Daoy (cell line): ENCODE data around the gene ZAR1L. TPM values are rescaled to one million over a fixed set of nuclear protein-coding genes. Genes with fewer than 3 reads are reported as not detected.

Source experiments
- DNase-seq: peaks from one replicate; pipeline ENCODE4 v3.0.0-alpha.2; 2015; ENCODE audit warnings: low read depth
- total RNA-seq: library from RNA; depleted of rRNA; stranded (reverse); fragments of >200 nt; shearing (Covaris generic); gene quantifications from 2 replicates; pipeline ENCODE4 v1.2.3, GENCODE V29; 2014

ZAR1L gene
- total RNA-seq, 1 experiment from 2014 or later = not detected

- DNase-seq = no peak
Observed at GRCh38 chr13:32300920-32301319, 14.2 kb downstream of the ZAR1L start.

- DNase-seq = no peak
Observed at GRCh38 chr13:32300406-32300805, 14.8 kb downstream of the ZAR1L start.

GRCh38 chr13:32299893-32300292 lies 15.3 kb downstream of the ZAR1L start:
- DNase-seq = no peak

GRCh38 chr13:32298695-32299094 lies 16.5 kb downstream of the ZAR1L start:
- no peak for DNase-seq

- DNase-seq = no peak
Observed at GRCh38 chr13:32297206-32297605, 18.0 kb downstream of the ZAR1L start.

GRCh38 chr13:32285633-32285965 lies 29.6 kb downstream of the ZAR1L start:
- DNase-seq = no peak

GRCh38 chr13:32284927-32285632 lies 30.1 kb downstream of the ZAR1L start:
- peak; percentile 69 for DNase-seq

GRCh38 chr13:32282096-32282711 lies 33.0 kb downstream of the ZAR1L start:
- no peak for DNase-seq

GRCh38 chr13:32281096-32281495 lies 34.1 kb downstream of the ZAR1L start:
- DNase-seq = no peak

GRCh38 chr13:32278426-32278825 lies 36.7 kb downstream of the ZAR1L start:
- DNase-seq = peak; percentile 13

GRCh38 chr13:32277839-32278238 lies 37.3 kb downstream of the ZAR1L start:
- no peak for DNase-seq

- DNase-seq = no peak
Observed at GRCh38 chr13:32272021-32272683, 43.0 kb downstream of the ZAR1L start.

- DNase-seq = peak; percentile 17
Observed at GRCh38 chr13:32267836-32268439, 47.2 kb downstream of the ZAR1L start.

- DNase-seq = no peak
Observed at GRCh38 chr13:32266130-32266529, 49.0 kb downstream of the ZAR1L start.

- no peak for DNase-seq
Observed at GRCh38 chr13:32265726-32266125, 49.4 kb downstream of the ZAR1L start.

GRCh38 chr13:32264407-32264806 lies 50.8 kb downstream of the ZAR1L start:
- DNase-seq = no peak

GRCh38 chr13:32262619-32263018 lies 52.5 kb downstream of the ZAR1L start:
- no peak for DNase-seq

GRCh38 chr13:32262165-32262564 lies 53.0 kb downstream of the ZAR1L start:
- DNase-seq = no peak

GRCh38 chr13:32261567-32261966 lies 53.6 kb downstream of the ZAR1L start:
- DNase-seq = peak; percentile 79

GRCh38 chr13:32259116-32259515 lies 56.0 kb downstream of the ZAR1L start:
- no peak for DNase-seq

GRCh38 chr13:32257649-32258048 lies 57.5 kb downstream of the ZAR1L start:
- no peak for DNase-seq

- no peak for DNase-seq
Observed at GRCh38 chr13:32256243-32256642, 58.9 kb downstream of the ZAR1L start.

- DNase-seq = no peak
Observed at GRCh38 chr13:32255724-32256109, 59.4 kb downstream of the ZAR1L start.
